GM21717 (cell line): ENCODE results near the gene LPCAT3.

Source experiments
- ATAC-seq: cut with Tn5 transposase; IDR thresholded peaks from one replicate; pipeline ENCODE4 v1.9.1; 2021; ENCODE audit warnings: mild to moderate bottlenecking, moderate library complexity; ENCODE audit not compliant: unreplicated experiment

The LPCAT3 gene

DNA sequence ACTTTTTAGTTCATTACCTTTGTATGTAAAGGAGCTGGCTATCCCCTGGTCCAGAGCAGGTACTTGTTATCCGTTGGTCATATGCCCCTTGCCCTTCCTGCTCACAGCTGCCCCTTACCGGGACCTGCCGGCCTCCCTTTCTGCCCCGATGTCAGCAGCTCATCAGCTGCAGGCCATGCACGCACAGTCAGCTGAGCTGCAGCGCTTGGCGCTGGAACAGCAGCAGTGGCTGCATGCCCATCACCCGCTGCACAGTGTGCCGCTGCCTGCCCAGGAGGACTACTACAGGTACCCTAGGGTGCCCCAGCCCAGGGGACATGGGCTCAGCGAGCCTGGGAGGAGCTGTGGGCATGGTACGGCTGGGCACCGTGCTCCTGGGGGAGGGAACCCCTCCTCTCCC, 77.0 kb downstream of the LPCAT3 start:
- ATAC-seq: no peak

DNA sequence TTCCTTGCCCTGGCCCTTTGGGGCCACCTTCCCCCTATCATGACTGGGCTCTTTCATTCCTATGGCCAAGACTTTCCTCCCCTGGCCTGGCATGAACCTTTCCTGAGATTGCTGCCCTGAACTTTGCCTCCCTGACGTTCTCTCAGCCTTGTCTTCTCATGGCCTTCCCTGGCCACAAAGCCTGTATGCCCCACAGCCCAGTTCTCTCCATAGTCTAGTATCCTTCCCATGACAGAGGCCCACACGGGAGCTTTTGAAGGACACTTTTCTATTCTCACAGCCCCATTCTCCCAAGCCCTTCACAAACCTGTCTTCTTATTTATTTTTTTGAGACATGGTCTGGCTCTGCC, 79.1 kb downstream of the LPCAT3 start:
- ATAC-seq: no peak

DNA sequence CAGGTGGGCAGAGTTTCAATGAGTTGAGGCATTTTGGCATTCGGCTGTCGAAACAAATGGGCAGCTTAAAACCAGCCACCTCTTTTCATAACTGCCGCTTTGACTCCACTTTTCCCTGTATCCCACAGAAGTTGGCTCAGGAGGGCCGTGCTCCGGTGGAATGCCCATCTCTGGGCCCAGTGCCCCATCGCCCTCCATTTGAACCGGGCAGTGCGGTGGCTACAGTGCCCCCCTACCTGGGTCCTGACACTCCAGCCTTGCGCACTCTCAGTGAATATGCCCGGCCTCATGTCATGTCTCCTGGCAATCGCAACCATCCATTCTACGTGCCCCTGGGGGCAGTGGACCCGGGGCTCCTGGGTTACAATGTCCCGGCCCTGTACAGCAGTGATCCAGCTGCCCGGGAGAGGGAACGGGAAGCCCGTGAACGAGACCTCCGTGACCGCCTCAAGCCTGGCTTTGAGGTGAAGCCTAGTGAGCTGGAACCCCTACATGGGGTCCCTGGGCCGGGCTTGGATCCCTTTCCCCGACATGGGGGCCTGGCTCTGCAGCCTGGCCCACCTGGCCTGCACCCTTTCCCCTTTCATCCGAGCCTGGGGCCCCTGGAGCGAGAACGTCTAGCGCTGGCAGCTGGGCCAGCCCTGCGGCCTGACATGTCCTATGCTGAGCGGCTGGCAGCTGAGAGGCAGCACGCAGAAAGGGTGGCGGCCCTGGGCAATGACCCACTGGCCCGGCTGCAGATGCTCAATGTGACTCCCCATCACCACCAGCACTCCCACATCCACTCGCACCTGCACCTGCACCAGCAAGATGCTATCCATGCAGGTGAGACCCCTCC, 79.7 kb downstream of the LPCAT3 start:
- ATAC-seq: no peak

DNA sequence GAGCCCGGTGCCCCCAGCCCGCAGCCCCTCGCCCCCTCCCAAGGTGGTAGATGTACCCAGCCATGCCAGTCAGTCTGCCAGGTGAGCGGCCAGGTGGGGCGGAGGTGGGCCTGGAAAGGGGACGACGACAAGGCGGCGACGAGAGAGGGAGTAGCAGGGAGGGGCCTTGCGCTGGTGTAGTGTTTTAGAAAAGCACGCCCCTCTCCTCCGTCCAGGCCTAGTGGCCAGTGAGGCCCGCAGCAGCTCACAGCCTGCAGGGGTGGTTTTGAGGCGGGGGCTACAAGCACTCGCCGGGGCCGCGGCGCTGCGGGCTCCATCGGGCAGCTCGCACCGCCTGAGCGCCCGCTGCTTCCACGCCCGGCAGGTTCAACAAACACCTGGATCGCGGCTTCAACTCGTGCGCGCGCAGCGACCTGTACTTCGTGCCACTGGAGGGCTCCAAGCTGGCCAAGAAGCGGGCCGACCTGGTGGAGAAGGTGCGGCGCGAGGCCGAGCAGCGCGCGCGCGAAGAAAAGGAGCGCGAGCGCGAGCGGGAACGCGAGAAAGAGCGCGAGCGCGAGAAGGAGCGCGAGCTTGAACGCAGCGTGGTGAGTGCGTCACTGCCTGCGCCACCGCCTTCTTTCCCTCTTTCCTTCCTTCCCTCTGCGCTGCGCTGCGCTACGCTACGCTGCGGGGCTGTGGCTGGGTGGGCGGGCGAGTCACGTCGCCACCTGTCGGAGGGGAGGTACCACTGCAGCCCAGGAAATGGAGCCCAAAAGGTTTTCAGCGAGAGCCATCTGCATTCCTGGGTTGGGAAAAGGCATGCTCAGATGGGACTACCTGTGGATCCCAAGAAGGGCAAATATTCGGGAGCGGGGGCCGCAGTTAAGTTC, 80.6 kb downstream of the LPCAT3 start:
- peak; percentile 72 for ATAC-seq

DNA sequence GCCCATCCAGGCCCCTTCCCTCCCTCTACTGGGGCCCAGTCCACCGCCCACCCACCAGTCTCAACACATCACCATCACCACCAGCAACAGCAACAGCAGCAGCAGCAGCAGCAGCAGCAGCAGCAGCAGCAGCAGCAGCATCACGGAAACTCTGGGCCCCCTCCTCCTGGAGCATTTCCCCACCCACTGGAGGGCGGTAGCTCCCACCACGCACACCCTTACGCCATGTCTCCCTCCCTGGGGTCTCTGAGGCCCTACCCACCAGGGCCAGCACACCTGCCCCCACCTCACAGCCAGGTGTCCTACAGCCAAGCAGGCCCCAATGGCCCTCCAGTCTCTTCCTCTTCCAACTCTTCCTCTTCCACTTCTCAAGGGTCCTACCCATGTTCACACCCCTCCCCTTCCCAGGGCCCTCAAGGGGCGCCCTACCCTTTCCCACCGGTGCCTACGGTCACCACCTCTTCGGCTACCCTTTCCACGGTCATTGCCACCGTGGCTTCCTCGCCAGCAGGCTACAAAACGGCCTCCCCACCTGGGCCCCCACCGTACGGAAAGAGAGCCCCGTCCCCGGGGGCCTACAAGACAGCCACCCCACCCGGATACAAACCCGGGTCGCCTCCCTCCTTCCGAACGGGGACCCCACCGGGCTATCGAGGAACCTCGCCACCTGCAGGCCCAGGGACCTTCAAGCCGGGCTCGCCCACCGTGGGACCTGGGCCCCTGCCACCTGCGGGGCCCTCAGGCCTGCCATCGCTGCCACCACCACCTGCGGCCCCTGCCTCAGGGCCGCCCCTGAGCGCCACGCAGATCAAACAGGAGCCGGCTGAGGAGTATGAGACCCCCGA, 81.4 kb downstream of the LPCAT3 start:
- ATAC-seq: no peak

DNA sequence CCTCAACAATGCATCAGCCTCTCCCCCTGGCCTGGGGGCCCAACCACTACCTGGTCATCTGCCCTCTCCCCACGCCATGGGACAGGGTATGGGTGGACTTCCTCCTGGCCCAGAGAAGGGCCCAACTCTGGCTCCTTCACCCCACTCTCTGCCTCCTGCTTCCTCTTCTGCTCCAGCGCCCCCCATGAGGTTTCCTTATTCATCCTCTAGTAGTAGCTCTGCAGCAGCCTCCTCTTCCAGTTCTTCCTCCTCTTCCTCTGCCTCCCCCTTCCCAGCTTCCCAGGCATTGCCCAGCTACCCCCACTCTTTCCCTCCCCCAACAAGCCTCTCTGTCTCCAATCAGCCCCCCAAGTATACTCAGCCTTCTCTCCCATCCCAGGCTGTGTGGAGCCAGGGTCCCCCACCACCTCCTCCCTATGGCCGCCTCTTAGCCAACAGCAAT, 82.1 kb downstream of the LPCAT3 start:
- ATAC-seq: no peak

DNA sequence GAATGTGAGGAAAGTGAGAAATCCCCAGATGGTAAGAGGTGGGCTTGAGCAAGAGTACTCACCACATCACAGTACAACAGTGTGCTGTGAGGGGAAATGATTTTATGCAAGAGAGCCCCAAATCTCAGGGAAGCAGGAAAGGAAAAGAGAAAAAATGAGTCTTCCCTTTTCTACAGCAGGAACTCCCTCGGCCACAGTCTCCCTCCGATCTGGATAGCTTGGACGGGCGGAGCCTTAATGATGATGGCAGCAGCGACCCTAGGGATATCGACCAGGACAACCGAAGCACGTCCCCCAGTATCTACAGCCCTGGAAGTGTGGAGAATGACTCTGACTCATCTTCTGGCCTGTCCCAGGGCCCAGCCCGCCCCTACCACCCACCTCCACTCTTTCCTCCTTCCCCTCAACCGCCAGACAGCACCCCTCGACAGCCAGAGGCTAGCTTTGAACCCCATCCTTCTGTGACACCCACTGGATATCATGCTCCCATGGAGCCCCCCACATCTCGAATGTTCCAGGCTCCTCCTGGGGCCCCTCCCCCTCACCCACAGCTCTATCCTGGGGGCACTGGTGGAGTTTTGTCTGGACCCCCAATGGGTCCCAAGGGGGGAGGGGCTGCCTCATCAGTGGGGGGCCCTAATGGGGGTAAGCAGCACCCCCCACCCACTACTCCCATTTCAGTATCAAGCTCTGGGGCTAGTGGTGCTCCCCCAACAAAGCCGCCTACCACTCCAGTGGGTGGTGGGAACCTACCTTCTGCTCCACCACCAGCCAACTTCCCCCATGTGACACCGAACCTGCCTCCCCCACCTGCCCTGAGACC, 82.7 kb downstream of the LPCAT3 start:
- no peak for ATAC-seq

DNA sequence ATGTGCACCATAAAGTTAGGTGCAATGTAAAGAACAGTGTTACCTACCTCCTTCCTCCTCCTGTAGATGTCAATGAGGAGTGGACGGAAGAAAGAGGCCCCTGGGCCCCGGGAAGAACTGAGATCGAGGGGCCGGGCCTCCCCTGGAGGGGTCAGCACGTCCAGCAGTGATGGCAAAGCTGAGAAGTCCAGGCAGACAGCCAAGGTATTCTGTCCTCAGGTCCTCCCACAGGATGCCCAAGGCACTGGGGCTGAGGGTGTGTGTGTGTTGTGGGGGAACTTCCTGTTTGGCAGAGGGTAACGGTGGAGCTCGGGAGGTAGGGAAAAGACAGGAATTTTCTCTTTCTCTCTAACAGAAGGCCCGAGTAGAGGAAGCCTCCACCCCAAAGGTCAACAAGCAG, 84.2 kb downstream of the LPCAT3 start:
- no peak for ATAC-seq

DNA sequence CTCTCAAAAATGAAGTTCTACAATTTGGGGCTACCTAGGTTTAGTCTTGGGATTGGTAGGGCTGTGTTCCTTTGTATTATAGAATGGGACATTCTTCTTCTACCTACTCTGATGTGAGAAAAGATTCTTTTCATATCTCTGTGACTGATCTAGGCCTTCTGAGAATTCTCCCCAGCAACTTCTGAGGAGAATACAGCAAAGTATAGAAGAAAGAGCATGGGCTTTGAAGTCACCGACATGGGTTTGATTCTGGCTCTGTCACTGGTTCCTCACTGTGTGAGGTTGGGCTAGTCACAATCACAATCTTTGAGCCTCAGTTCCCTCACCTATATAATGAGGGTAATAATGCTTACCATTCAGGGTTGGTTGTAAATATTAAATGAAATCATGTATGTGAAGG, 85.5 kb downstream of the LPCAT3 start:
- no peak for ATAC-seq

DNA sequence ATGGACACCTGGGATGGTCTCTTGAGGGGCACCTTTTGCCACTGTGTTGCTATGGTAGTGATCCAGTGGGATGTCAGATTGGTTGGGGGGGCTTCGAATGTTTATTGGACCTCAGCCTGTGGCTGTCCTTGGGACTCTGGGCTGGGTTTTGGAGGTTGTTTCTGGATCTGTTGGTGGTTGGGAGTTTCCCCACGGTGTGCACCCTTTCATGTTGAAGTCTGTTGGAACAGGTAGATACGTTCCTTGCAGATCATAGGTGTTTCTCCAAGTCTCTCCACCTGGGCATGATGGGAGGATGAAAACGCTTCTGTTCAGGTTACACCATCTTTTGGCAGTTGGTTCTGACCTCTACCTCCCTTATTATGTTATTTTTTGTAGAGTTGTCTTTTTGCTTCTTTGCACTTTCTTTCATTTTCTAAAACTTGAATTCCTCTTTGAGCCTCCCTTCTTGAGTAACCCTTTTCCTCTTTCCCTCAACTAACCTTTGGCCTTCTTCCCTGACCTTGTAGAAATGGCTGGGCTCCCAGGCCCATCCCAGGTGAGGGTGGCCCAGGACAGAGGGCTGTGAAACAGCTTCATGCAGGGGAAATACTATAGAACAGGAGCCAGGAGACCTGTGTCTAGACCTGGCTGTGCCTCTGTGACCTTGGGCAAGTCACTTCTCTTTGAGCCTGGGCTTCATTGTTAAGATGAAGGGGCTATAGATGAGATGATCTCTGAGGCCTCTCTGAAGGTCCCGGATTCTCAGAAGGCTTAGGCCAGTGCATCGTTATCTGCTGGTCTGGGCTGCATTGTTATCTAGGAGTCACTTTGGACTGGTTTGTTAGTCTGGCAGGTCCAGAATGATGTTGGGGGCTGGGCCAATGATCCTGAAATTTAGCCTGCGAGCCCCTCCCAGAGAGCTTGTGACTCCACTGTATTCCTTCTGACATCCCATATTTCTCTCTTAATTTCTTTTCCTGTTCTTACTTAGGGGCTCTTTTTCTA, 88.5 kb downstream of the LPCAT3 start:
- ATAC-seq: no peak

DNA sequence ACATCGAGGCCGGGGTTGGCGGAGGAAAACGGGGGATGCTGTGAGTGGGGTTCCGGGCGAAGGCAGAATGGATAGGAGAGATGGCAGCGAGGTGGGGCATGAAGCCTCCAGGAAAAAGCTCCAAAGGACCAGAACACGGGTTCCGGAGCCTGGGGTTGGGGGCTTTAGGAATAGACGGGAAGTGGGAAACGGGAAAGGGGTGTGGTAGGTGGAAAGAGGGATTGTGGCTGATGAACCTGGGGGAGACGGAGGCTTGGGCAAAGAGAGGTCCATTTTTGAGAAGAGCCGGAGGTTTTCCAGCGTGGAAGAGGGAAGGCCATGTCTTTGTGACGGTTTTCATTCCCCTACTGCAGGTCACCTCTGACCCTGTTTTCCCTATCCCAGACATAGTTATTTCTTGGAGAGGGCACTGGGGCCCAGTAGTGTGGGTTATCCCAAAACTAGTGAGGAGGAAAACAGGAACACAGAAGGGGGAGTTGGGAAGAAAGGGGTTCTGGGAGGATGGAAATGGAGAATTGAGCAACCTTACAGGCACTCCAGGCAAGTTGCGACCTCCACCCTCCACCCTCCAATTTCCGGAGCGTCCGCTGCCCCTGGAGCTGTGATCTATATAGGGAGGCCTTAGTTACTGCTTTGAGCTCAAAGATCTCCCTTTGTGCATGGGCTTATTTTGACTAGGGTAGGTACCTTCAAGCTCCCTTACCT, 89.4 kb downstream of the LPCAT3 start:
- ATAC-seq: no peak

DNA sequence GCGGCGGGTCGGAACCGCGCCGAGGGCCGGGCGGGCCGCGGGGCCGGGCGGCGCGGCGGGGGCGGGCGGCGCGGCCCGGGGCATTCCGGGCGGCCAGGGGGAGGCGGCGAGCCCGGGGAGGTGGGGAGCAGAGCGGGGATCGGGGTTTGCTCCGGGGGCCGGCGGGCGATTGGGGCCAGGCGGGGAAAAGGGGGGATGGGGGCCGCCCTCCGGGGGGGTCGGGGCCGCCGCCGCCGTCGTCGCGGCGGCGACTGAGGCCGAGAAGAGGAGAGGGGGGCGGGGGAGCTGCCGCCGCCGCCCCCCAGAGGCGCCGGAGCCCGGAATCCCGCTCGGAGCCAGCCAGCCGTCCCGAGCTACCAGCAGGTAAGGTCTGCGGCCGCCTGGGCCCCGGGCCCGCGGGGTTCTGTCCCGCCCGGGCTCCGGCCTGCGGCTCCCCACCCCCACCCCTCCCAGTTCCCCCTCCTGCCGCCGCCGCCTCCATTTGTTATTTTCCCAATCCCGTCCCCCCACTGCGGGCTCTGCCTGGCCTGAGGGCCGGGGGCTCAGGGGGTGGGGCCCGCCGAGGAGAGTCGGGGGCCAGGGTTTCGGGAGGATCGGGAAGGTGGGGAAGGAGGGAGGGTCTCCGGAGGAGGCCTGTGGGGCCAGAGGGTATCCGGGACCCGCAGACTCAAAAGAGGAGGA, 90.1 kb downstream of the LPCAT3 start:
- ATAC-seq: no peak

DNA sequence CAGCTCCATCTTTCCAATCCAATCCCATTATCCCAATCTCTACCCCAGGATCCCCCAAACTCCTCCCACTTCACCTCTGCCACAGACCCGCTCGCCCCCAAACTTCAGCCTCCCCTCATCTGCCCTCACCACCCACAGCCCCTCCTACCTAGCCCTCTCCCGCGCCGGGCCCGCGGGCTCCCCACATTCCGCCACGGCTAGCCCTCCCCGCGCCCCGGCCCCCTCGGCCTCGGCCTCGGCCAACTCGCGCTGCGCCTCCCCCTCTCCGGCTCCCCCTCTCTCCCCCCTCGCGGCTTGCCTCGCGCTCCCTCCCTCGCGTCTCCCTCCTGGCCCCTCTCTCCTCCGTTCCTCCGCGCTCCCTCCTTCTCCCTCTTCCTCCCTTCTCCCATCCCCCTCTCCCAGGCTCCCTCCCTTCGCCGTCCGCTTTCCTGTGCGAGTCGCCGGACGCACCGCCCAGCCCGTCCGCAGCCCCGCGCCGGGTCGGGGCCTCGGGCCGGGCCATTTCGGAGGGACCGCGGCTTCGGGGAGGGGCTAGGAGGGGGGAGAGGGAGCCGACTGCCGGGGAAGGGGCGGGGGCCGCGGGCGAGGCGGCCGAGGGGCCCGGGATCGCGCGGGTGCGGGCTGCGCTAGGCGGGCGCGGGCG, 90.8 kb downstream of the LPCAT3 start, which contains the start of gene ATN1:
TSS of gene ATN1 (plus strand) at position 581 of the 643 bp plus-strand sequence. CDS start 6,043 bp downstream, outside the sequence.
- no peak for ATAC-seq
